ENCODE data around the gene TERF2IP.

- no peak for TF ChIP-seq CTCF (IDR thresholded peaks at IDR 0.05)
- TF ChIP-seq POLR2A (IDR thresholded peaks at IDR 0.05), result no peak
- TF ChIP-seq EP300 (IDR thresholded peaks at IDR 0.05), result no peak
Measured at GRCh38 chr16:75695708-75696107, 48.1 kb downstream of the TERF2IP start.
